Measurements from ENCODE around the gene NEUROD2.

The NEUROD2 gene

GRCh38 chr17:39578272-39578671 lies 29.4 kb downstream of the NEUROD2 start:
- ChIA-PET CTCF (interaction anchor here (0.5 to 1.3 kb wide), 4 partner anchors 30 to 126 kb away, joined by 3 to 7 read pairs (median 4); no protein-coding TSS in a partner anchor), POLR2A (no interaction called here)
- H3K4me1 ChIP-seq (ENCODE audit: control insufficient read depth, insufficient read depth, low read length): 0 out of 2 replicates have a peak, but pooled peaks cover 3% of the 10 kb centered on the region
- no peaks in the 10 kb centered on the region for H3K36me3 ChIP-seq (ENCODE audit: control insufficient read depth in 2 of 2, insufficient read depth in 1 of 2, low read length in 2 of 2)
- H3K9me3 ChIP-seq (ENCODE audit: control insufficient read depth, insufficient read depth, low read depth, low read length): no peaks in the 10 kb centered on the region
- TF ChIP-seq ZNF274 (IDR thresholded peaks at IDR 0.05; ENCODE audit: low read length) (no peak), ZNF274 (tag by site-specific recombination; IDR thresholded peaks at IDR 0.05; ENCODE audit: borderline replicate concordance) (no peak), GLIS1 (tag by site-specific recombination; IDR thresholded peaks at IDR 0.05) (peak; percentile 97), ZBTB1 (tag by site-specific recombination; IDR thresholded peaks at IDR 0.05) (no peak), REPIN1 (tag by site-specific recombination; IDR thresholded peaks at IDR 0.05; ENCODE audit: low read depth) (no peak), ZIC2 (tag by site-specific recombination; IDR thresholded peaks at IDR 0.05) (peak; percentile 29; the same call in 1 of the 2 replicates), ZNF266 (tag by site-specific recombination; IDR thresholded peaks at IDR 0.05; ENCODE audit: low read depth) (no peak), ZNF692 (tag by site-specific recombination; IDR thresholded peaks at IDR 0.05) (no peak), ZNF114 (tag by site-specific recombination; IDR thresholded peaks at IDR 0.05) (no peak), ZNF658 (tag by site-specific recombination; IDR thresholded peaks at IDR 0.05) (no peak)
- TF ChIP-seq, protein P1, sequence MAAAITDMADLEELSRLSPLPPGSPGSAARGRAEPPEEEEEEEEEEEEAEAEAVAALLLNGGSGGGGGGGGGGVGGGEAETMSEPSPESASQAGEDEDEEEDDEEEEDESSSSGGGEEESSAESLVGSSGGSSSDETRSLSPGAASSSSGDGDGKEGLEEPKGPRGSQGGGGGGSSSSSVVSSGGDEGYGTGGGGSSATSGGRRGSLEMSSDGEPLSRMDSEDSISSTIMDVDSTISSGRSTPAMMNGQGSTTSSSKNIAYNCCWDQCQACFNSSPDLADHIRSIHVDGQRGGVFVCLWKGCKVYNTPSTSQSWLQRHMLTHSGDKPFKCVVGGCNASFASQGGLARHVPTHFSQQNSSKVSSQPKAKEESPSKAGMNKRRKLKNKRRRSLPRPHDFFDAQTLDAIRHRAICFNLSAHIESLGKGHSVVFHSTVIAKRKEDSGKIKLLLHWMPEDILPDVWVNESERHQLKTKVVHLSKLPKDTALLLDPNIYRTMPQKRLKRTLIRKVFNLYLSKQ (tag by site-specific recombination; IDR thresholded peaks at IDR 0.05; ENCODE audit: borderline replicate concordance): no peak
- TF ChIP-seq, protein P2, sequence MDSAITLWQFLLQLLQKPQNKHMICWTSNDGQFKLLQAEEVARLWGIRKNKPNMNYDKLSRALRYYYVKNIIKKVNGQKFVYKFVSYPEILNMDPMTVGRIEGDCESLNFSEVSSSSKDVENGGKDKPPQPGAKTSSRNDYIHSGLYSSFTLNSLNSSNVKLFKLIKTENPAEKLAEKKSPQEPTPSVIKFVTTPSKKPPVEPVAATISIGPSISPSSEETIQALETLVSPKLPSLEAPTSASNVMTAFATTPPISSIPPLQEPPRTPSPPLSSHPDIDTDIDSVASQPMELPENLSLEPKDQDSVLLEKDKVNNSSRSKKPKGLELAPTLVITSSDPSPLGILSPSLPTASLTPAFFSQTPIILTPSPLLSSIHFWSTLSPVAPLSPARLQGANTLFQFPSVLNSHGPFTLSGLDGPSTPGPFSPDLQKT (IDR thresholded peaks at IDR 0.05; ENCODE audit: borderline replicate concordance, low read depth, low read length): no peak
- no peak overlapping the region for H3K4me3 ChIP-seq (ENCODE audit: low read depth, low read length)
- no peak overlapping the region for H3K27ac ChIP-seq (ENCODE audit: extremely low read depth, low read depth, low read length)

DNA sequence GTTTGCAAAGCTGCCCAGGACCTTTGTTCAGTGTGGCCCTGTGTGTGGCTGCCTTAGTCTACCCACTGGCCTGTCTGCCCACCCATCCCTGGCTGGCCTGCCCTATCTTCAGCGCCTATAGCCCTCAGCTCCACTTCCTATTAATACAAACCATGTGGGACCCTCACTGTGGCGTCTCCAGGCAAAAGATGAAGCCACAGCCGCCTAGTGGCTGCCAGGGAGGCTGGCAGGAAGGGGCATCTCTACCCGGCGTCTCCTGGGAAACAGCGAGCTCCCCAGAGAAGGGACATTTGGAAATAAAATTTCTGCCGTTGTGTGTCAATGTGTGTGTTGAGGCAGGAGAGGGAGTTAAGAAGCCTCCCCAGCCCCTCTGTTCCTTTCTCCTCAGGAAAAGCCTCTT lies 31.5 kb downstream of the NEUROD2 start:
- no peak overlapping the region for H3K4me3 ChIP-seq (ENCODE audit: low read depth, low read length)
- ChIA-PET CTCF (interaction anchor here (0.5 to 2.1 kb wide), 6 partner anchors 9 to 79 kb away, joined by 3 to 16 read pairs (median 4); no protein-coding TSS in a partner anchor), POLR2A (interaction anchor here (0.5 kb wide), 1 partner anchor 376 kb away, joined by 5 read pairs; the partner anchor contains the start of gene RPL19)

More for the DNA sequence above, 31.5 kb downstream of the NEUROD2 start:
- Histone ChIP-seq H3K4me1 (ENCODE audit: control insufficient read depth, insufficient read depth, low read length) (0 out of 2 replicates have a peak, but pooled peaks cover 3% of the 10 kb centered on the region), H3K36me3 (ENCODE audit: control insufficient read depth in 2 of 2, insufficient read depth in 1 of 2, low read length in 2 of 2) (no peaks in the 10 kb centered on the region), H3K9me3 (ENCODE audit: control insufficient read depth, insufficient read depth, low read depth, low read length) (no peaks in the 10 kb centered on the region), H3K27ac (ENCODE audit: extremely low read depth, low read depth, low read length) (no peak overlapping the region)
- TF ChIP-seq MYNN (tag by site-specific recombination; IDR thresholded peaks at IDR 0.05; ENCODE audit: borderline replicate concordance): no peak
- peak; percentile 48 for TF ChIP-seq CTCF (tag by site-specific recombination; IDR thresholded peaks at IDR 0.05)

Measured in HEK293 (cell line).